GM12875 (cell line): ENCODE results near the gene C12orf42.

Experiments
- H3K4me3 ChIP-seq: one replicate; pipeline ENCODE4 v1.5.1; 2011; ENCODE audit warnings: low read depth, low read length, control low read depth
- CTCF ChIP-seq: IDR thresholded peaks from 2 replicates; pipeline ENCODE4 v1.5.1; 2011; ENCODE audit warnings: low read depth, mild to moderate bottlenecking, control low read depth, inconsistent platforms, low read length, moderate library complexity, borderline replicate concordance; ENCODE audit not compliant: insufficient read depth

Gene C12orf42

DNA sequence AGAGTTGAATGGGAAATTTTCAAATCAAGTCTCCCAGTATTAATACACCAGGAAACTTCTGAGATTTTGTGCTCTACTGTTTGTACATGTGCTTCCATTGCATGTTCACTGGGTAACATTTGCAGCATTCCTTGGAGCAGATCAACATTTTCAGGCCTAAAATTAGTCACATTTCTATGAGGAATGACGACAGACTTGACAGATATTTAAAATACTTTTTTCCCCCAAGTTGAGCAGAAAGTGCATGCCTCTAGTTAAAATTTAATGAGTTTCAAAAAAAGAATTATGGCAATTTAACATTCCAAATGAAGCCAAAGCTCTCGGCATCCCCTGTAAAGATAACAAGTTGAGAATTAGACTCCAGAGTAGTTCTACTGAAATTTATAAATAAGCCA lies 72.3 kb downstream of the C12orf42 start:
- no peak for TF ChIP-seq CTCF
- no peak overlapping the region for H3K4me3 ChIP-seq

DNA sequence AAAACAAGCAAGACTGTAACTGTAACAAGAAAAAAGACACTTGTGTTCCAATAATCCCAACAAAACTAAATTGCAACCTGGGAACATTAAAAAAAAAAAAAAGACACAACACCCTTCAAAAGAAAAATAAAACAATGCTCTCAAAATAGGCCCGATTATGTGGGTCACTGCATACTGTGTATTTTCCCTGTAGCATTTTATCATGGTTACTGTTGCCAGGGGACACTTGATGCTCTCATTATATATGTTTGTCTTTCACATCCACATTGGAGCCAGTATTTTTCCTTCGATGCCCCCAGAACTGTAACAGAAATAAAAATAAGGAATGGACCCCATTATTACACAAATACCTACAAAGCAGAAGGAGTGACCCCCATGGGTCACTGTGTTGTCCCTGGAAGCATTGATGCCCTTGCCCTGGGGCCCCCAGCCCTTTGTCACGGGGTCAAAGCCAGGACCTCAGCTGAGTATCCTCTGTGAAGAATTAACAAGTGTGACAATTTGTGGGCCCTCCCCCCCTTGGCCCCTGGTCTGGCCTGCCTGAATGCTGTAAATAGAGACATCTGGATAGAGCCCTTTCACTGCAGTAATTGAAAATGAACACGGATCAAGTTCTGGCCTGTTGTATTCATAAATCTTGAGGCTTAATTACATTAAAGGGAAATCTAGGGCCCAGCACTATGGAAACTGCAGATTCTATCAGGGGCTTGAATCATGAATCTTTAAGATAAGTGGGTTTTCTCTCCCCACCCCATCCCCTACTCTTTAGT lies 72.8 kb downstream of the C12orf42 start:
- no peak overlapping the region for H3K4me3 ChIP-seq
- TF ChIP-seq CTCF, result no peak

- H3K4me3 ChIP-seq, result no peak overlapping the region
- no peak for TF ChIP-seq CTCF
Measured at GRCh38 chr12:103422328-103422727, 73.4 kb downstream of the C12orf42 start.

- TF ChIP-seq CTCF, result no peak
Measured at GRCh38 chr12:103421402-103421801, 74.4 kb downstream of the C12orf42 start.

DNA sequence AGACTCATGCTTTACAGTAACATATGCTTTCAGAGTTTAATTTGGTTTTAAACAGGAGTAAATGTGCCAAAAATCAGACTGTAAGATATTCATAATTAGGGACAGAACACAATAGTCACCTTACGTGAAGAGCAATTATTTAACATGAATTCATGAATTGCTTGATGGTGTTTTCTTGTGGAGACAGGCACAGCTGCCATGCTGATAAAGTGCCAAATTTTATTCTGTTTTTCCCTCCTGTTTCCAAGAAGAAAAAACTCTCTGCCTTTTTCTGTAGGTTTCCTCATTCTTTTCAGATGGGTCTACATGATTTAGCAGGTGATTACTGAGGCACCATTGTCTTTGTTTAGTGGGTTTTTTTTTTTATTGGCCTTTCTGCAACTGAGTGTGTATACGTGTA lies 80.1 kb downstream of the C12orf42 start:
- H3K4me3 ChIP-seq, result no peak overlapping the region
- no peak for TF ChIP-seq CTCF

More at GRCh38 chr12:103421402-103421801, 74.4 kb downstream of the C12orf42 start:
- H3K4me3 ChIP-seq, result no peak overlapping the region

- TF ChIP-seq CTCF, result no peak
- no peak overlapping the region for H3K4me3 ChIP-seq
Measured at GRCh38 chr12:103401421-103401820, 94.3 kb downstream of the C12orf42 start.

- no peak for TF ChIP-seq CTCF
Measured at GRCh38 chr12:103399986-103400385, 95.8 kb downstream of the C12orf42 start.

More at GRCh38 chr12:103399986-103400385, 95.8 kb downstream of the C12orf42 start:
- no peak overlapping the region for H3K4me3 ChIP-seq
